Testis (tissue), 3 donors: ENCODE data around the gene FBXW4. TPM values are rescaled to one million over a fixed set of nuclear protein-coding genes. Genes with fewer than 3 reads are reported as not detected.

ENCODE experiments used
- DNase-seq: peaks from one replicate; pipeline ENCODE4 v3.0.0-alpha.2; 2019
- H3K27ac ChIP-seq, 2 donors: fragments of 200-600 bp; sonication (generic); one replicate each; pipeline ENCODE4 v1.5.1; 2019
- H3K27me3 ChIP-seq: fragments of 200-600 bp; sonication (generic); one replicate; pipeline ENCODE4 v1.5.1; 2019
- H3K36me3 ChIP-seq: fragments of 200-600 bp; sonication (generic); one replicate; pipeline ENCODE4 v1.5.1; 2017; ENCODE audit warnings: low read depth; ENCODE audit errors: missing control alignments
- H3K4me1 ChIP-seq: fragments of 200-600 bp; sonication (generic); one replicate; pipeline ENCODE4 v1.5.1; 2019
- H3K4me3 ChIP-seq, 2 donors: fragments of 200-600 bp; sonication (generic); one replicate each; pipeline ENCODE4 v1.5.1; 2017 to 2019
- H3K9me3 ChIP-seq: fragments of 200-600 bp; sonication (generic); one replicate; pipeline ENCODE4 v1.5.1; 2017
- CTCF ChIP-seq, 3 experiments: fragments of 450-650 bp in 2 of 3; fragments of 200-600 bp in 1 of 3; sonication (generic) in 1 of 3; IDR thresholded peaks; one replicate each; pipeline ENCODE4 v1.5.1; 2016 to 2019; ENCODE audit warnings: antibody characterized with exemption in 3 of 3, mild to moderate bottlenecking in 2 of 3, moderate library complexity in 1 of 3
- POLR2A ChIP-seq: fragments of 450-650 bp; IDR thresholded peaks from one replicate; pipeline ENCODE4 v1.6.1; 2017; ENCODE audit warnings: antibody characterized with exemption, mild to moderate bottlenecking, moderate library complexity
- WGBS, 2 donors: methylation state at CpG; one replicate each; pipeline ENCODE4 v1.1.5; 2018; 5-methylcytosine and 5-hydroxymethylcytosine counted together
- intact Hi-C: fragments of 100-400 bp; cut with DNase I; formaldehyde crosslinking; loops from one replicate; pipeline ENCODE4 v1.15.1; 2023; ENCODE audit warnings: low total_unique reads
- polyA plus RNA-seq: library from polyadenylated mRNA; stranded (reverse); fragments of 350-450 nt; fragmentation: Illumina TruSeq; extraction: RNeasy Lipid Tissue Mini Kit (QIAGEN cat#74804); gene quantifications from one replicate; pipeline ENCODE4 v1.2.3, GENCODE V29; 2014; ENCODE audit warnings: low read depth, low replicate concordance; ENCODE audit not compliant: insufficient read depth
- total RNA-seq, 2 donors: library from RNA; depleted of rRNA; stranded (reverse); fragments of >200 nt; gene quantifications; one replicate each; pipeline ENCODE4 v1.2.3, GENCODE V29; 2016

The FBXW4 gene
- total and polyA plus RNA-seq, 3 donors from 2014 or later, result 49.0 to 76.1 (median 62.5) TPM

GRCh38 chr10:101579516-101579870, 115.5 kb downstream of the FBXW4 start:
- no peaks in the 10 kb centered on the region for H3K36me3 ChIP-seq
- WGBS, 2 donors, result 100% methylated on average over 10 of the region's 12 CpGs; no CpG with 5 or more reads in 1 of the 2 donors
- H3K4me3 ChIP-seq, result no peak overlapping the region
- H3K9me3 ChIP-seq, result no peaks in the 10 kb centered on the region
- H3K27ac ChIP-seq, result no peak overlapping the region
- H3K4me1 ChIP-seq, result no peaks in the 10 kb centered on the region
- intact Hi-C loops, result no loop called here
- DNase-seq, result no peak
- no peaks in the 10 kb centered on the region for H3K27me3 ChIP-seq
- TF ChIP-seq POLR2A (no peak), CTCF (IDR thresholded peaks at IDR 0.05) (no peak)

GRCh38 chr10:101578803-101579515, 116.0 kb downstream of the FBXW4 start:
- WGBS, 2 donors, result 83 to 91% methylated on average over 10 to 13 of the region's 13 CpGs
- no peak for DNase-seq
- Histone ChIP-seq H3K4me1 (no peaks in the 10 kb centered on the region), H3K27ac (no peak overlapping the region), H3K36me3 (no peaks in the 10 kb centered on the region), H3K4me3 (no peak overlapping the region), H3K9me3 (no peaks in the 10 kb centered on the region), H3K27me3 (no peaks in the 10 kb centered on the region)
- intact Hi-C loops, result no loop called here
- TF ChIP-seq POLR2A (no peak), CTCF (IDR thresholded peaks at IDR 0.05) (no peak)

GRCh38 chr10:101578192-101578591, 116.8 kb downstream of the FBXW4 start:
- 78 to 86% methylated on average over 5 of the region's 5 CpGs for WGBS, 2 donors
- DNase-seq, result no peak

GRCh38 chr10:101577121-101577871, 117.7 kb downstream of the FBXW4 start:
- Histone ChIP-seq H3K4me1 (no peaks in the 10 kb centered on the region), H3K27me3 (no peaks in the 10 kb centered on the region), H3K36me3 (no peaks in the 10 kb centered on the region), H3K9me3 (no peaks in the 10 kb centered on the region), H3K4me3 (no peak overlapping the region), H3K27ac (no peak overlapping the region)
- TF ChIP-seq POLR2A (no peak), CTCF (IDR thresholded peaks at IDR 0.05) (no peak)
- intact Hi-C loops, result no loop called here
- 90 to 93% methylated on average over 4 to 7 of the region's 7 CpGs for WGBS, 2 donors
- DNase-seq, result no peak

More at GRCh38 chr10:101578192-101578591, 116.8 kb downstream of the FBXW4 start:
- no peaks in the 10 kb centered on the region for H3K27me3 ChIP-seq
- no peaks in the 10 kb centered on the region for H3K4me1 ChIP-seq
- intact Hi-C loops, result no loop called here
- no peak overlapping the region for H3K4me3 ChIP-seq
- H3K27ac ChIP-seq, result no peak overlapping the region
- TF ChIP-seq POLR2A (no peak), CTCF (IDR thresholded peaks at IDR 0.05) (no peak)
- H3K9me3 ChIP-seq, result no peaks in the 10 kb centered on the region
- H3K36me3 ChIP-seq, result no peaks in the 10 kb centered on the region
